ENCODE results near the gene OR4K17.
"Not testable (repeated sequence)": the region's sequence is repeated elsewhere in the genome, so short reads cannot be mapped to it uniquely, and the experiment has no call there.

The OR4K17 gene

GRCh38 chr14:20110438-20110837, at the start of gene OR4K17:
Gene OR4K17, plus strand, starts transcription at chr14:20110739. Its CDS starts 6,761 bp downstream, at chr14:20117500.
- DNase-seq (ENCODE audit: low spot score), result no peak

- no peak for DNase-seq (ENCODE audit: low spot score)
These were observed 18.5 kb upstream of the OR4K17 start for GRCh38 chr14:20092050-20092449.

- no peak for DNase-seq (ENCODE audit: low spot score)
These were observed 17.1 kb upstream of the OR4K17 start for GRCh38 chr14:20093442-20093841.

- DNase-seq (ENCODE audit: low spot score), result not testable (repeated sequence)
These were observed 11.4 kb upstream of the OR4K17 start for GRCh38 chr14:20098926-20099770.

GRCh38 chr14:20112321-20112720, 1.8 kb downstream of the OR4K17 start:
- DNase-seq (ENCODE audit: low spot score), result no peak

GRCh38 chr14:20116748-20117147, 6.2 kb downstream of the OR4K17 start:
- DNase-seq (ENCODE audit: low spot score), result no peak

- DNase-seq (ENCODE audit: low spot score), result no peak
These were observed 8.3 kb downstream of the OR4K17 start for GRCh38 chr14:20118795-20119194.

GRCh38 chr14:20138520-20138919, 28.0 kb downstream of the OR4K17 start, which contains the start of gene OR4N5:
Gene OR4N5, plus strand, starts transcription at chr14:20138820. Its CDS starts 4,916 bp downstream, at chr14:20143736.
- DNase-seq (ENCODE audit: low spot score), result no peak

- DNase-seq (ENCODE audit: low spot score), result no peak
These were observed 33.4 kb downstream of the OR4K17 start for GRCh38 chr14:20143911-20144310.

- DNase-seq (ENCODE audit: low spot score), result no peak
These were observed 34.3 kb downstream of the OR4K17 start for GRCh38 chr14:20144820-20145219.

- DNase-seq (ENCODE audit: low spot score), result no peak
These were observed 53.9 kb downstream of the OR4K17 start for GRCh38 chr14:20164462-20164861.

GRCh38 chr14:20167091-20167490, 56.6 kb downstream of the OR4K17 start:
- no peak for DNase-seq (ENCODE audit: low spot score)

- DNase-seq (ENCODE audit: low spot score), result not testable (repeated sequence)
These were observed 59.3 kb downstream of the OR4K17 start for GRCh38 chr14:20169852-20170251.

Measured in germinal center (tissue), 1 donor.